Fibroblast of mammary gland (primary cell): ENCODE measurements around the gene TMEM101.
A peak's percentile ranks its signal among the peaks of the same experiment; 100 is the strongest.
"Not testable (repeated sequence)": the region's sequence is repeated elsewhere in the genome, so short reads cannot be mapped to it uniquely, and the experiment has no call there.

Experiments used
- DNase-seq: peaks from one replicate; pipeline ENCODE4 v3.0.0-alpha.2; 2010; ENCODE audit warnings: low read depth
- H3K4me3 ChIP-seq: 2 replicates; pipeline ENCODE4 v1.5.1; 2011; ENCODE audit warnings: low read depth, mild to moderate bottlenecking, low read length, moderate library complexity; ENCODE audit not compliant: control insufficient read depth
- TF ChIP-seq, protein P1 (sequence below): conservative IDR thresholded peaks from 2 replicates; pipeline ENCODE4 v1.5.1; 2011; ENCODE audit warnings: low read depth, low read length, inconsistent platforms; ENCODE audit not compliant: control insufficient read depth, insufficient read depth

TMEM101 gene

DNA sequence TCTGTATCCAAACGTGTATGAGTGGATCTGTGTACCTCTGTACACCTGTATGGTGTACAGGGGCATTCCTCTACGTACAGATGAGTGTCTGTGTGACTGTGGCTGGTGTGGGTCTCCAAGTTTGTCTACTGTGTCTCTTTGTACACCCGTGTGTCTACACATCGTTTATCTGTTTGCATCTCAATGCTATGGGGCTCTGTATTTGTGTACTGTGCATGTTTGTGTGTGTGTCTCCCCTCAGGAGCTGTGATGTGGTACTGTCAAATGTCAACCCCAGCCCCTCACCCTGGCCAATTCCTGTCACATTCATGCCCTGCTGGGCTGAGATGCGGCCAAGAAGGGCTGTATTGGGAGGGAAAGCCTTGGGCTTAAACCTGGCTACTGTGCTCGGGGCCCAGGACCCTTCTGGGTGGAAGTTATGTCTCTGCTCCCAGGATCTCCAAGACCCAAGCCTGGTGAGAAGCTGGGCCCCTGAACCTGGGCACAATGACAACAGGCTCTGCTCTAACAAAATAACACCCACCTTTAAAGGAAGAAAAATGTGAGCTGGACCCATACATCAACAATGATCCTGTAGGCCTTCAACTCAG lies 13.8 kb downstream of the TMEM101 start:
- TF ChIP-seq, protein P1, sequence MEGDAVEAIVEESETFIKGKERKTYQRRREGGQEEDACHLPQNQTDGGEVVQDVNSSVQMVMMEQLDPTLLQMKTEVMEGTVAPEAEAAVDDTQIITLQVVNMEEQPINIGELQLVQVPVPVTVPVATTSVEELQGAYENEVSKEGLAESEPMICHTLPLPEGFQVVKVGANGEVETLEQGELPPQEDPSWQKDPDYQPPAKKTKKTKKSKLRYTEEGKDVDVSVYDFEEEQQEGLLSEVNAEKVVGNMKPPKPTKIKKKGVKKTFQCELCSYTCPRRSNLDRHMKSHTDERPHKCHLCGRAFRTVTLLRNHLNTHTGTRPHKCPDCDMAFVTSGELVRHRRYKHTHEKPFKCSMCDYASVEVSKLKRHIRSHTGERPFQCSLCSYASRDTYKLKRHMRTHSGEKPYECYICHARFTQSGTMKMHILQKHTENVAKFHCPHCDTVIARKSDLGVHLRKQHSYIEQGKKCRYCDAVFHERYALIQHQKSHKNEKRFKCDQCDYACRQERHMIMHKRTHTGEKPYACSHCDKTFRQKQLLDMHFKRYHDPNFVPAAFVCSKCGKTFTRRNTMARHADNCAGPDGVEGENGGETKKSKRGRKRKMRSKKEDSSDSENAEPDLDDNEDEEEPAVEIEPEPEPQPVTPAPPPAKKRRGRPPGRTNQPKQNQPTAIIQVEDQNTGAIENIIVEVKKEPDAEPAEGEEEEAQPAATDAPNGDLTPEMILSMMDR, result no peak
- no peak overlapping the region for H3K4me3 ChIP-seq
- DNase-seq, result no peak

GRCh38 chr17:44000141-44000860 lies 14.5 kb downstream of the TMEM101 start:
- no peak overlapping the region for H3K4me3 ChIP-seq
- TF ChIP-seq, protein P1, result no peak
- no peak for DNase-seq

GRCh38 chr17:43999024-43999423 lies 15.7 kb downstream of the TMEM101 start:
- TF ChIP-seq, protein P1, result no peak
- H3K4me3 ChIP-seq, result no peak overlapping the region
- DNase-seq, result no peak

GRCh38 chr17:43998552-43998951 lies 16.2 kb downstream of the TMEM101 start:
- no peak overlapping the region for H3K4me3 ChIP-seq
- TF ChIP-seq, protein P1, result no peak
- DNase-seq, result peak; percentile 87

GRCh38 chr17:43997180-43997579 lies 17.6 kb downstream of the TMEM101 start:
- not testable (repeated sequence) for DNase-seq

GRCh38 chr17:43995150-43995471 lies 19.7 kb downstream of the TMEM101 start:
- H3K4me3 ChIP-seq, result peak overlapping the region; percentile 44
- TF ChIP-seq, protein P1, result no peak
- DNase-seq, result no peak

More at GRCh38 chr17:43997180-43997579, 17.6 kb downstream of the TMEM101 start:
- H3K4me3 ChIP-seq, result not testable (repeated sequence)

DNA sequence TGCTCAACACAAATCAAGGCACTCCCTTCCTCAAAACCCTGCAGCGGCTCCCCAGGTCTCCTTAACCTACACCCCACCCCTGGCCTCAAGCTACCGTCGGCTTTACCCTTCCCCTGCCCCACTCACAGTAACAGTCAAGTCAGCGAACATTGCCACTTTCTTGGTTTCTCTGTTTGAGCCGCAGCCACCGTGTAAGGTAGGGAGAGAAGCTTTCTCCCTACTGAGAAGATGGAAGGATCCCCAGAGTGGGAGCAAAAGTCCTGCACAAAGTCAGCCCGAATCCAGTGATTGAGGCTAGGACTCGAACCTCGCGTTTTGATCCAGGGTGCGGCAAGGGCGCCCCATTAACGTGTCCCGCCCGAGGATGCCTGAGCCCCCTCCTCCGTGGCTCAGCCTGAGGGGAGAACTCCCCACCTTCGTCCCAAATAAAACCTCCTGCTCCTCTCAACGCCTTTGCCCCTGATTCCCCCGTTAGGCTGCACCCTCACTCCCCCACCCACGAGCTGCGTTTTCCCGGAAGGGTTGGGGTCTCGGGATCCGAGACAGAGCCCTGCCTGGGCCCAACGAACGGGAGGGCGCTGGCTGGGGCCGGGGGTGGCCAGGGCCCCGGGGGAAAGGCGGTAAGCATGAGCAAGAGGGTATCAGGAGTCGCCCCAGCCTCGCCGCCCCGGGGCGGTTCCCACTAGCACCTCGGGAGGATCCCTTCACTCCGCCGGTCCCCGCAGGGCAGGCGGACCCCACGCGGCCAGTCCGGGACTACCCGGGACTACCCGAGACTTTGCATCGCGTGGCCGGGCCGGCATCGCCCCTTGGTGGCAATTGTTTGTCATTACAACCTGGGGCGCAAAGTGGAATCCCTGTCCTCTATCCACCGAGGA lies 20.3 kb downstream of the TMEM101 start:
- TF ChIP-seq, protein P1, result peak; percentile 74
- DNase-seq, result peak; percentile 62
- peak overlapping the region; percentile 44 for H3K4me3 ChIP-seq
